HG02970 (cell line): ENCODE measurements around the gene TIE1.

Experiments used
- ATAC-seq: cut with Tn5 transposase; IDR thresholded peaks from one replicate; pipeline ENCODE4 v1.9.1; 2021; ENCODE audit warnings: mild to moderate bottlenecking, moderate library complexity, moderate number of reproducible peaks; ENCODE audit not compliant: unreplicated experiment, low FRiP score

TIE1 gene

DNA sequence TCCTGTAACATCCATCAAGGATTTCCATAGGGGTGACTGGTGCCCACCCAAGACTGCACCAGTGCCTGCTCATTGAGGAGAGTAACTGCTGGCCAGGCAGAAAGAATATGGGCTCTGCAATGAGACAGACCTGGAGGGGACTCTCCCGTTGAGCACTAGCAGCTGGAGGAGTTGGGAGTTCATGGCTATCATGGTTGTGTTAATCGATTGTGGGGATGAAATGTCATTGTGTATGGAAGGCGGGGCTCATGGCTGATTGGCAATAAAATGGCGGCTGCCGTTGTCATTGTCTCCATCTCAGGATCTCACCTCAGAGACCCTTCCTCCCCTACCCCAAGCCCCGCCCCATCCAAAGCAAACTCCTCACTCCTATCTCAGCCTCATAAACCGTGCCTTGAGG, 27.1 kb upstream of the TIE1 start:
- ATAC-seq, result no peak

DNA sequence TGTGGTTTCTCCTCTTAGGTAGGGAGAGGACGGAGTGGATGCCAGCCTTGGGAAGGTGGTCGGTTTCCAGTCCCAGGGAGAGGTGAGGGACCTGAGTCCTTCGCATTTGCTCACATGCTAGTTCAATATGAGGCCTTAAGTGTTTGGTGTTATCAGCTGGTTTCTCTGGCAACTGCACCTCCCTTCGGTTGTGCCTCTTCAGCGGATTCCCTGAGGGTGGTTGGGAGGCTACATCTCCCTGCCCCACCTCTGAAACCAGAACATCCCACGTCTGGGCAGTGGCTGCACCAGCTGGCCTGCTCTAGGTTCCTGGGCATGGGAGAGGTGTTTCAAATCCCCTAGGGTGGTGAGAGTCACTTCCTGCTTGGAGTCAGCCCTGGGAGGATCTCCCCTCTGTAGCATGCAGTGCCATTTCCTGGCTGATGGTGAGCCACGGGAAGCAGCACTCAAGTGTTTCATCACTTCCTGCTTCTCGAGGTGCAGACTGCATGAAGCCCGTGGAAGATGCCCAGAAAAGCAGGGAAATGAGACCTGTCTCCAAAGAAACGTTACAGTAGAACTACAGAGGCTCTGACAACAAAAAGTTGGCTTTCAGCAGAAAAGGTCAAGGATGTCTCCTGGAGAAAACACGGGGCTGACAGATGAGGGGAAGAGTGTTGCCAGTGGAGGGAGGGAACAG, 26.5 kb upstream of the TIE1 start:
- no peak for ATAC-seq

DNA sequence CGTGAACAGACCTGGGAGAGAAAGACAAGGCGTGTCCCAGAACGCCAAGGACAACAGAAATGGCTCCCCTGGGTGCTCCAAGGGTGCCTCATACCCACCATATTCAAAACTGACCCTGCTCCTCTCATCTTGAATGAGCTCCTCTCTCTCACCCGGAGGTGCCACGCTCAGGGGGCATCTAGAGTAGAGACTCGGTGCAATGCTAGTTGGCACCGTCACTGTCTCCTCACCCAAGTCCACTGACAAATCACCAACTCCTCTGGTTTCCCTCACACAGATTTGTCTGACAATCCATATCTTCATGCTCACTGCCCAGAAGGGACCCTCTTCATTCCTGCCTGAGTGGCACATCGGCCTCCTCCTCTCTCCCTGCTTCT, 26.0 kb upstream of the TIE1 start:
- ATAC-seq, result no peak

DNA sequence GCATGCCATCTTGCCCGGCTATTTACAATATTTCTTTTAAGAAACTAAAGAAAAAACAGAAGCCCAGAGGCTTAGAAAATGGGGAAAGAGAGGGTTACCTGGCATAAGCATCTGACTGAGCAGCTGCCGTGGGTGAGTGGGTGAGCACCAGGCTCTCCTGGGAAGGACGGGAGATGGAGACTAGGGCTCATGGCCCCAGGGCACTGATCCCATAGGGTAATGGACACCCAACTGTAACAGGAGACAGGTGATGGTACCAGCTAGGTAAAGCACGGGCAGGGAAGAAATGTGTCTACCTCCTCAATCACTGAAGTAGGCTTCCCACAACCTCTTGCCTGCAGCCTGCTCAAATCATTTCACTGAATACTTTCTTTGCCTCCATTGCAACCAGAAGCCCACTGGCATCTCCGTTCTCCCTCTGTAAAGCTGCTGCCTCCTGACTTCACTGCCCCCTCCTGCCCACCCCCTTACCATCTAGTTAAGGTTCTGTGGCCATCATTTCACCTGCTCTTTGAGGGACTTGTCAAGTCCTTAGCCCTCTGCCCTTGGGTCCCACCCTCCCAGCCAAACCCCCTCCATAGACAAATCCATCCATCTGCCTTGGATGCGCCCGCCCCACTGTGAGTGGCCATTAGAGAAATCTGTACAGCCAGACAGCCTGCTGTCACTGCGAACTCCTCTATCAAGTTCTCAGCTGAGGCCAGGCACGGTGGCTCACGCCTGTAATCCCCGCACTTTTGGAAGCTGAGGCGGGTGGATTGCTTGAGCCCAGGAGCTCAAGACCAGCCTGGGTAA, 24.8 kb upstream of the TIE1 start:
- no peak for ATAC-seq

DNA sequence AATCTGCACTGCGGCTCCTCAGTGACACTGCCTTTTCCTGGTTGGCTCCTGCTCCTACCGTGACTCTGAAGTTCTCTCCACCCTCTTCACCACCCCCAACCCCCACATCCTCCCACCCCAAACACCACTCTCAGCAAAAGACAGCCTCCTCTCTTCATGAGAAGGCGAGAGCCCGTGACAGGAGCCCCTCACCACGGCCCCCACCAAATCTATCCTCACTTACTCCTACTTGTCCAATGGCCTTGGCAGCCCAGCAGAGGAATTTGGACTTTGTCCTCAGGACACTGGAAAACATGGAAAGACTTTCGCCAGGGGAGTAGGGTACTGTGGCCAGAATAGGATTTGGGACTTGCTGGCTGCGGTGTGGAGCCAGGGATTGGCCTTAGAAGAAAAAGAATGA, 24.1 kb upstream of the TIE1 start:
- ATAC-seq, result no peak

DNA sequence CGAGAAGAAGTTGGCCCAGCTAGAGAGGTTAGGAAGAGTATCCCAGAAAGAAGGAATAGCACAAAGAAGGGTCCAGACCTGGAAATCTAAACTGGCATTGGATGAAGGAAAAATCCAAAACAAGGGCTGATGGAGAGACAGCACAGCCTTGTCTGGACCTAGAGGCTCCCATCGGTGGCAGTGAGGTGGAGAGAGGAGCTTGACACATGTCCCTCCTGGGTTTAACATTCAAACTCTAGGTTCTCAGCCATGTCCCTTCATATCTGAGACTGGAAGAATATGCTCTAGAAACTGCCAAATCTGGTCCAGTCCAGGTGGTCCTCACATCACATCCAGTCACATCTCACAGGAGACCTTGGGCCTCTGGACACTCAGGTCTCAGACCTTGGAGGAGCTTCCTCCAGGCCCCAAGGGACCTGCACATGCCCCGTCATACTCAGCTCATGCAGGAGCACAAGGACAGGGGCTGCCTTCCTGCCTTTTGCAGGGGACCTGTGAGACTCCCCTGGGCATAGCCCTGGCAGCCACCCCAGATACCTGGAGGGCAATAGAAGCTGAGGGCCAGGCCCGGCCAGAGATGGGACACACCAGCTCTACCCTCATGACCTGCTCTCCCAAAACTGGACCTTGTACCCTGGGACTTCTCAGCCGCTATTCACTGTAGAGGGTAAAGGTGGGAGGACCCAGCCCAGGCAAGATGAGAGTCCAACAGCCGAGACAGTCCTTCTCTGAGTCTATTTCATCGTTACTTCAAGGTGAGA, 23.5 kb upstream of the TIE1 start:
- ATAC-seq, result no peak

DNA sequence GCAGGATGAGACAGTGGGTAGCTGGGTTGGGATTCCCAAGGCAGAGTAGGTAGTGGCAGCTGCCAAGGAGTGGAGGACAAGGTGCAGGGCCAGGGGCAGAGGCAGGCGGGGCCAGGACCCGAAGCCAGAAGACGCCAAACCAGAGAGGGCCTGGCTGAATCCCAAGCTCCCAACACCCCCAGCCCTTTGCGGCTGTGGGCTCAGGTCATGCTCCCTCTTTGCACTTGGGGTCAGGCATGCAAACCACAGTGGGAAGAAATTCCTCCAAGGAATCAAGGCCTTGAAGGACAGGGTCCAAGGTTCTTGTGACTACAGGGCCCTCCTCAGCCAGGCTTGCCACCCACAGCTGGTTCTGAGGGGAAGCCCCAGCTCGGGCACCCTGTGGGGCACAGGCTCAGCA, 21.6 kb upstream of the TIE1 start:
- ATAC-seq, result no peak

DNA sequence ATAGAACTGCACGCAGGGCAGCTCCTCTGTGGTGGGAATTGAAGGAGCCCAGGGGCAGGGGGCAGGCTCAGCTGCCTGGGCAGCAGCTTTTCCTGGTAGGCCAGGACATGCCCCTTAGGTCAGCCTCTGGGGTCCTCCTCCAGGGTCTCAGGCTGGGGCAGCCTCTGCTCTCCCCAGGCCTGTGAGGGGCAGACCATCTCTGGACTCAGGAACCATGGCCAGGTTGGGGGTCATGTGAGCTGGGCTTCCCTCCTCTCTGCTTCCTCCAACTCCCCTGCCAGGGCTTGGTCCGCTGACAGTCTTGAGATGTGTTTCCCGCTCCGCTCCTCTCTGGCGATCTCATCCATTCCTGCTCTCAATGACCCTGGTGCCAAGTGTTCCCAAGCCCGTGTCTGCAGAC, 21.1 kb upstream of the TIE1 start:
- no peak for ATAC-seq

DNA sequence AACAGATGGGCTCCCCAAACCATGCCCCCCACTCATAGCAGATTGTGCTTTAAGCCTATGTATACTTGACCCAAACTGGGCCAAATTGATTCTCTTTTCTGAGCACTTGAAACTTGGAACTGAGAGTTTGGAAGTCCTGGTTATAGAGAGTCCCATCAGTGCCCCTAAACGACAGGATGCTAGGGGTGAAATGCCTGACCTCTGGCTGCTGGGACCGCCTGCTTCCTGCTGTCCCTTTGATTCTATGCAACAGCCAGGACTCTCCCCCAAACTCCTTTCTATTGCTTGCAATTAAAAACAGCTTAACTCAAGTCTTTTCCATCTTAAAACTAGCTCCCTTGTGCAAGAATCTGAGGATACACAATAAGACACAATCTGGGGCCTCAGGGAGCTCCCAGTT, 20.1 kb upstream of the TIE1 start:
- ATAC-seq, result no peak

DNA sequence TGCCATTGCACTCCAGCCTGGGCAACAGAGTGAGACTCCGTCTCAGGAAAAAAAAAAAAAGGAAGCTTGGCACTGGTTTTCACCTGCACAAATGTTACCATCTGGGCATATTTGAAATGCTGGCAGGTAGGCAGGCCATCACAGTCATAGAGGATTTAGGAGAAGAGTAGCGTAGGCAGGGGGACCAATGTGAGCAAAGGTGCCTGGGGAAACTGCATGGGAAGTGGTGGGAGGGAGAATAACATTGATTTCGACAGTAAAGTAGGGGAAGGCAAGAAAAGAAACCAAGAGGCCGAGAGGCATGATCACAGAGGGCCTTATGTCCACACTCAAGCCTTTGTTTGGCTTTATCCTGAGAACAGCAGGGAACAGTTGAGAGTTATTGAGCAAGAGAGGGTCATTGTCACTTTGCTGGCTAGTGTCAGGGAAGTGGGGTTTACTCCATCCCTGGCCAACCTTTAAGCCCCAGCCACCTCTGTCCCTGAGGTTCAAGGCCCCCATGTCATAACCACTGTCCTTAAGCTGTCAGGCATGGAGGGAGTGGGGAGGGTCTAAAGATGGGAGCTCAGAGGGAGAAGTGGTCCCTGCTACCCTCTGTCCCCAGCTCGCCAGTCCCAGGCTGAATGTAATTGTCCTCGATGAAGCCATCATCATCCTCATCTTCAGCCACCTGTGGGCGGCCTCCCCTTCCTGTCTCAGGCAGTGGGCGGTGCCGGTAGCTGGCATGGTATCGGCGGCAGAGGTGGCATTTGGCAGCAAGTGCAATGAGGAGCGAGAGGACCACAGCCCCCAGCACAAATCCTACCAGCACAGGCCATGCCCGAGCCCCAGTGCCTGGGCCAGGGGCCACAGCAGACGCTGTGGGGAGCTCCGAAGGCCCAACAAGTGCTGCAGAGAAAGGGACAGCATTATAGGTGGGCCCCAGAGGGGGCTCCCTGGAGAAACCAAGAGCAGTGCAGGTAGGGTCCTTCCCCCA, 18.3 kb upstream of the TIE1 start:
- no peak for ATAC-seq

DNA sequence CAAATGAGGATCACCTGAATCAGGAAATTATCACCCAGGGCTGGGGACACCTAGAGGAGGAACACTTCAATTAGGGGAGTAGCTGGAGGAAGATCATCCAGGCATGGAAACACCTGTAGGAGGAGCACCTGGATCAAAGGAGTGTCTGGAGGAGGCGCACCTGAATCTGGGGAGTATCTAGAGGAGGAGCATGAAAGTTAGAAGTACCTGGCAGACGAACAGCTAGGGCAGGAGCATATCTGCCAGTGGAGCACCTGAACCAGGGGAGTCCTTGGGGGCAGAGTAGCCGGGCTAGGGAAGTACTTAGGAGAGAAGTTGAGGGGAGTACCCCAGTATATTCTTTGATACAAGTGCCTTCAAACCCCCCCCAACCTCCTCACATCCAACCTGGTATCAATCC, 16.7 kb upstream of the TIE1 start:
- ATAC-seq, result no peak

DNA sequence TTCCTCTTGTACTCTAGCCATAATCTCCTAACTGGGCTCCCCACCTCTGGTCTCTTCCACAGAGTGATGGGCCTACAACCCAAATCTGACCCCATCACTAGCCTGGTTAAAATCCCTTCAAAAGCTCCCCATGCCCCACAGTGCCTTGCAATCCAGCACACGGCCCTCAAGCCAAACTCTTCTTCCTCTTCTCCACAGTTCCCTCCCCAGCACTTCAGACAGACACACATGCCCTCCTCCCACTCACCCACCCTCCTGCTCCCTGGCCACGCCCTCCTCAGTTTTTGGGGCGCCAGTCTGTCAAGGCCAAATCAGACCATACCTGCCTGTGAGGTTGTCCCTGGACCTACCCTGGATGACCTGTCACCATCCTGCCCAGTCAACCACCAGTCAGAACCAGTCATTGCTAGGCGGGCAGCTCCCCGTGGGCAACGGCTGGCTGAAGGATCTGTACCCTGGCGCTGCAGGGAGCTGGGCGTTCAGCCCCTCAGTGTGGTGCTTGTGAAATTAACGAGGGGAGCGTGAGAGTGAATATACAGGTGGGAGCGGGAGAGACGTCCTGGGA, 16.2 kb upstream of the TIE1 start:
- no peak for ATAC-seq

DNA sequence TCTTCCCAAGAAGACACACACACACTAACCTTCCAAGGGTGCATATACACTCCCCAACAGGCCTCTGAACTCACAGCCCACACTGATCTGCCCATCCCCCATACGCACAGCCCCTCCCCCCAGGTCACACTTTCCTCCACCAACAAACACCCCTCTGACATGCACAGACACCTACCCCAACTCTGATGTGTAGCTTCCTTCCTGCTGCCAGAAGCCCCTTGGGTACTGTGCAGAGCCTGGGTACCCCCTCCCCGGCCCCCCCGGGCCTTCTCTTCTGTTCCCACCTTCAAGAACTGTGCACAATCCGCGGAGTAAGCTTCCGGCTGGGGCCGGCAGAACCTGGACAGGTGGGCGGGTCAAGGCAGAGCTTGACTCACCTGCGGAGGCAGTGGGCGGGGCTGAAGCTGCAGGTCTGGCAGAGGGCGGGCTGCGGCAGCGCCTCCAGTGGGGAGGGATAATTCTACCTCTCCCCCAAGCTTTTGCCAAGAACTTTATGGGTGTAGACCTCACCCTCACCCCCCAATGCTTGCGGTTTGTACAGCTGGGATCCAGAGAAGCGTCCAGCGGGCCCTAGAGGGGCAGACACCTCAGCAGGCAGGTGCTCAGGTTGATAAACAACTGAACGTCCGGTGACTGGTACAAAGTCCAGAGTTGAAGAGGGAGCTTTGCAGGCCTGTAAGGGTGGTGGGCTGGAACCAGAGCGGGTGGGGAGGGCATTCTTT, 15.4 kb upstream of the TIE1 start, which contains the start of gene C1orf210:
Gene C1orf210, minus strand, starts transcription at position 313 of the 722 bp plus-strand sequence. CDS start 2,311 bp downstream, outside the sequence.
- ATAC-seq, result no peak

DNA sequence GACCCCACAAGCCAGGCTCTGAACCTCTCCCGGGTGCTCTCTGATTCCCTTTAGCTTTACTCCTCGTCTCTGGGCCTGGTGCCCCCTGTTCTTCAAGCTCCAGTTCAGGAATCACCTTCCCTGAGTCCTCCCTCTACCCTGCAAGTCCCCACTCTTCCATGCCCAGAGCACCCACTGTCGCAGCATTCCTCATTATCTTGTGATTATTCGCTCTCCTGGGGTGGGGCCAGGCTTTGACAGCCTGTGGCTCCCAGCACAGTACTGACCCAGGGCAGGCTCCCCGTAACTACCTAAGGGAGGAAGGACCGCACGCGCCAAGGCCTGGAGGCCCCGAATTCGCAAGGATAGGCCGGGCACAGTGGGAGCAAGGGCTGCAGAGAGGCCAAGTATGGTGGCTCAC, 14.7 kb upstream of the TIE1 start:
- no peak for ATAC-seq

DNA sequence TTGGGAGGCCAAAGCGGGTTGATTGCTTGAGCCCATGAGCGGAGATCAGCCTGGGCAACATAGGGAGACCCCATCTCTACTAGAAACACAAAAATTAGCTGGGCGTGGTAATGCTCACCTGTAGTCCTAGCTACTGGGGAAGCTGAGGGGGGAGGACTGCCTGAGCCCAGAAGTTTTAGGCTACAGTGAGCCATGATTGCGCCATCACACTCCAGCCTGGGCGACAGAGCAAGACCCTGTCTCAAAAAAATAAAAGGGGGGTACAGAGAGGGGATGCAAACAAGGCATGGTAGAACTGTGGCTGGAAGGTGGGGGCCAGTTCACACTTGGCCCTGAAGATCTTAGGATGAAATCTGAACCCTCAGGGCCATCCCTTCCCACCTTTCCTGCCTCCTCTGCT, 14.2 kb upstream of the TIE1 start:
- ATAC-seq, result no peak

DNA sequence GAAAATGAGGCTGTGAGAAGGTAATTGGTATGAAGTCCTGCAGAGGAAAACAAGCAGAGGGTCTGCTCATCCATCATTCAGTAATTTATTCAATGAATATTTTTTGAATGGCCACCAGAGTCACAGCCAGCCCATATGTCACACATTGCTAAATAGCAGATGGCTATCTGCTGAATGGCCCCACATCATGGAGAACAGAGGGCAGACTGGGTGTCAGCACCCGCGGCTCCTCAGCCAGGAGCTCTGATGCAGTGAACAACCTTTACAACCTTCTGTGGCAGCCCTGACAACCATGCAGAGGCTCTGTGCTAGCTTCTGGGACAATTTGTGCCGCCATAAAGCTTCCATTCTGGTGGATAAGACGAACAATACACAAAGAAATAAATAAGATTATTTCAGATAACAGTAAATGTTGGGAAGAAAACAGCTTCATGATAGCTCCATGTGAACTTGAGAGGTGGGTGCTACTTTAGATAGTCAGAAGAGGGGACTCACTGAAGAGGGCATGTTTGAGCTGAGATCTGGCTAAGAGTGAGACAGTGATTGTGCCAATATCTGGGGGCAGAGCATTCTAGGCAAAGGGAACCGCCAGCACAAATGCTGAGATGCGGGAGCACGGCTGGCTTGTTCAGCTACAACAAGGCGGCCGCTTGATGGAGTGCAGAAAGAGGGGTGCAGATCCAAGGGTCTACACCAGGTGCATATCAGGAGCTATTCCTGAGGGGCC, 12.6 kb upstream of the TIE1 start:
- no peak for ATAC-seq

DNA sequence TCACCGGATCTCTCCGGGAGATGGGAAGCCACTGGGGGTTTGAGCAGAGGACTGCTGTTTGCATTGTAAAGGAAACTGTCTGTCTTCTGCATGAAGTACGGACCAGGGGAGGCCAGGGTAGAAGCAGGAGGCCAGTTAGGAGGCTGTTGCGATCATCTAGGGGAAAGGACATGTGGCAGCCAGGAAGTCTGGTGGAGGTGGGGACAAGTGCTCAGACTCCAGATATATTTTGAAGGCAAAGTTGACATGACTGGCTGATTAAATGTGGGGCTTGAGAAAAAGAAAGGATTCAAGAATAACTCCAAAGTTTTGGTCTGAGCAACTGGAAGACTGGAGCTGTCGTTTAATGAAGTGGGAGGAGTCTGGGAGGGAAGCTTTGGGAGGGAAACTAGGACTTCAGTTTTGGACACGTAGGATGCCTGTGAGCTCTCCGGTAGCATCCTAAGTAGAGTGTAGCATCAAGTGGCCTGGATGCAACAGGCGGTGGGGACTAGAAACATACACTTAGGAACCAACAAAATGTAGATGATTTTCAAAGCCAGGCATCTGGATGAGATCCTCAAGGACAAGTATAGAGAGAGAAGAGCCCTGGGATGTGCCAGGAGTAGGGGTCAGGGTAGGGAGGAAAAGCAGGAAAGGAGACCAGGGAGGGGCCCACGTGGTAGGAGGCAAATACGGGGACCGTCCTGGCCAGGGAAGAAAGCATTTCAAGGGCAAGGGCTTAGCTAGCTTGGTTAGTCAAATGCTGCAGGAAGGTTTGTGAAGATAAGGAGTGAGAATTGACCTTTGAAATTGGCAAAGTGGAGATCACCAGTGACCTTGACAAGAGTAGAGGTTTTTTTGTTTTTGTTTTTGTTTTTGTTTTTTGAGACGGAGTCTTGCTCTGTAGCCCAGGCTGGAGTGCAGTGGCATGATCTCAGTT, 11.7 kb upstream of the TIE1 start:
- ATAC-seq, result no peak

DNA sequence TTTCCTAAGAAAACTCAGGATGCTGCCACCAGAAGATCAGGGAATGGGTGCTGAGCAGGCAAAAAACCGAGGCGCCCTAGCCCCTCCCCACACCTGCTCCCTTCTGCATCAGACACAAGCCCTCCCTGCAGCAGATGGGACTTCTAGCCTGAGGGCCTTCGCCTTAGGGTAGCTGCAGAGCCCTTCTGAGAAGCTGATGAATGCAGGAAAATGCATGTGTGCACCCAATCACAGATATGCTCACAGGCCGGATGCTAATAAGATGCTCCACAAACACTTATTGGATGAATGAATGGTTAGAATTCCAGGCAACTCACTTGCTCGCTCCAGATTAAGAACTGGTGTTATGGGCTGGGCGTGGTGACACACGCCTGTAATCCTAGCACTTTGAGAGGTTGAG, 8.6 kb upstream of the TIE1 start:
- ATAC-seq, result no peak
